GM21360 (cell line): ENCODE data around the gene EHD4.
A peak's percentile ranks its signal among the peaks of the same experiment; 100 is the strongest.

ENCODE experiments used
- ATAC-seq: cut with Tn5 transposase; IDR thresholded peaks from one replicate; pipeline ENCODE4 v1.9.1; 2021; ENCODE audit warnings: mild to moderate bottlenecking, moderate library complexity; ENCODE audit not compliant: unreplicated experiment

The EHD4 gene

DNA sequence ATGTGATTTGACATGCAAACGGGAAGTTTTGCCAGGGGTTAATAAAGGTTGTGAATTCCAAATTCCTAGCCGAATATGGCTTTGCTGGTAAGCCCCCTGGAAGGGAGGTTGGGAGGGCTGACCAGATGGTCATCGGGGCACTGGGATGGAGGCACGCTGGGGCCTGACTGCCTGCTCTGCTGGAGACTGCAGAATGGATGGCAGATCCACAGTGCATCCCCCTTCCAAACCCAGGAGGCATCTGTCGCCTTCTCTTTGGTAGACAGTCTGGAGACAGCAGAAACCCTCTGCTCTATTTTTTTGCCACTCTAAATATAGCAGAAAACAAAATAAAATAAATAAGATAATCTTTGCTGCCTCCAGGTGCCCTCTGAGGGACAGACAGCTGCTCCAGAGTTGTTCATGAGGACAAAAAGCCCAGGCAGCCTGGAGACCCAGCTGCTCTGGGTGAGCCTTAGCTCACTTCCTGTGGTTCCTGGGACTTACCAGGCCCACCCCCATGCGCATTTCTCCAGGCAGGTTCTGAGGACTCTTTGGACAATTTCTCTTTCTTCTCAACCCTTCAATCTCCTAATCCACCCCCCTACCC lies 72.4 kb downstream of the EHD4 start:
- no peak for ATAC-seq

DNA sequence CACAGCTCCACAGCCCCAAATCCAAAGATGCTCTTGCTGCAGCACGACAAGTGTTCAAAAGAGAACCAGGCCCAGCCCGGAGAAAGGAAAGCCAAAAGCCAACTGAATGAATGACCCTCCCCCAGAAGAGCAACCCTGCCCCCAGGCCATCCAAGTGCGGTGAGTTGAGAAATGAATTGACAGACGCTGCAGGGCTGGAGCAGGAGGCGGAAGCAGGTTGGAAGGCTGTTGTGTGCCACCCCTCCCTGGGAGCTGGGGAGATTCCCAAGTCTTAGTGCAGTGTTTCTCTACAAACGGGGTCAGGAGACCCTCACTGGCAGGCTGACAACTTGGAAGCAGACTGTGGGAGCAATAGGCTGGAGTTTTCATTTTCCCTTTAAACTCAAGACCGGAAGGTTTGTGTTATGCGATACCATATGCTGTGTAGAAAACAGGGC lies 75.0 kb downstream of the EHD4 start:
- no peak for ATAC-seq

DNA sequence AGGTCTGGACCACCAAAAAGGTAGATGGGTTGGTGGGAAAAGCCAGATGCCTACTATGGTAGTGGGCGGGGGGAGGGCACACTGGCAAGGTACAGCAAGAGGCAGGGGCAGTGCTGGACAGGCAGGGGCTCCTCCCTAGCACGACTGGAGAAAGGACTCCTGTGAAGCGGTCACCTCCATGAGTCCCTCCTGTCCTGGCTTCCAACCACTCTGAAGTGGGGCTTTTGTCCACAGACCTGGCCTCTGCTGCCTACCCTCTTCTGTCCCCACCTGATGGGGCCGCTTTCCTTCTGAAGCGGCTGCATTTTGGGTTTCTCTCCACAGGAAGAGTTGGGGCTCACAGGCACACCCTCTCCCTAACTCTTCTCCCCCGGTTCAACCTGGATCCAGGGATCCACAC lies 75.8 kb downstream of the EHD4 start:
- ATAC-seq: no peak

DNA sequence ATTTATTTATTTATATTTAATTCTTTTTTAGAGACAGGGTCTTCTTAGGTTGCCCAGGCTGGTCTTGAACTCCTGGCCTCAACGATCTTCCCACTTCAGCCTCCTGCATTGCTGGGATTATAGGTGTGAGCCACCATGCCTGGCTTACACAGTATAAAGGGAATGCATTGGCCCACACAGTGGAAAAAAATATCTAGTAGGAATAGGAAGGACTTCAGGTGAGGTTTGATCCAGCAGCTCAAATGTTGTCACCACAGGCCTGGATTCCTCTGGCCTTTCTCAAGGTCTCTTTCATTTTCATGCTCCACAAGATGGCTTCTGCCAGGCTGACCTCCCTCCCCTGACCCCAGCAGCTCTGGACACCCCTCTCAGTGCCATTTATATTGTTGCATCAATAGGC lies 76.4 kb downstream of the EHD4 start:
- no peak for ATAC-seq

DNA sequence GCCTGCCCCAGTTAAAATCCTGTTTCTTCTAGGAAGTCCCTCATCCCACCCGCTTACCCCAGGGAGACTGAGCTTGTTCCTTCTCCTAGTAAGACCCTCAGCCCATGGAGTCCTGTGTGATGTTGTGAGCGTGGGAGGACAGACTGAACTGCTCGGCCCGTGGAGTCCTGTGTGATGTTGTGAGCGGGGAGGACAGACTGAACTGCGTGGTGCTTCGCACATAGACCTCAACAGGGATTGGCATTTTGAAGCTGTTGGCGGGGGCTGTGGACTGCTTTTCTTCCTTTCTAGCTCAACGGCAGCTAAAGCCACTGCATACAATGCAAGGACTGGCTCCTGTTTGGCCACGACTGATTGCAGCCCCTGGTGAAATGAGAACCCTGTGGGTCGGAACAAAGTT lies 76.9 kb downstream of the EHD4 start:
- ATAC-seq: no peak

DNA sequence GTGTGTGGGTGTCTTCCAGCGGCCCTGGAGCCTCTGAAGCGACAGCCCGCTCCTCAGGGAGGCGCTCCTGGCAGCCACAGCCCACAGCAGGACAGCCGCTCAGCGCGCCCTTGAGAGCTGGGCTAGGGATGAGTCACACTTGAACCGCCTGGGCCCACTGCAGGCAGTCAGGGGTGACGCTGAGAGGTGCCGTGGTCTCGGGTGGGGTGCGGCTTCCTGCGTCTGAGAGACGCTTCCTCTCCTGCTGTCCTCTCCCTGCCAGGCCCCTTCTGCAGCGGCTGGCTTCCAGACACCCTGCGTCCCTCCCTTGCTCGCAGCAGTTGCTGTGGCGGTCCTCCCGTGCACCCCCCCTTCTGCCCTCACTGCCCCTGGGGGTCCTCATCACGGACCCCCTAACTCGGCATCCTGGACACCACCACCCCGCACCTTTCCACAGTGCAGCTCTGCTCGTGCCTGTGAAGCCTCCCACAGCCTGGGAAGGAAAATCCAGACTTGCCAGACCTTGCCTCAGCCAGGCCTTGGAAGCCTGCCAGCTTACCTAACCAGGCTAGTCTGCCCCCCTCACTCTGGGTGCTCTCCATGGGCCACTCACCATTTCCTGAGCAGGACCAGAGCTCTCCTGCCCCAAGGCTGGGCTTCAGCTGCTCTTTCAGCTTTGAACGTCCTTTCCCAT lies 77.4 kb downstream of the EHD4 start:
- peak; percentile 78 for ATAC-seq

DNA sequence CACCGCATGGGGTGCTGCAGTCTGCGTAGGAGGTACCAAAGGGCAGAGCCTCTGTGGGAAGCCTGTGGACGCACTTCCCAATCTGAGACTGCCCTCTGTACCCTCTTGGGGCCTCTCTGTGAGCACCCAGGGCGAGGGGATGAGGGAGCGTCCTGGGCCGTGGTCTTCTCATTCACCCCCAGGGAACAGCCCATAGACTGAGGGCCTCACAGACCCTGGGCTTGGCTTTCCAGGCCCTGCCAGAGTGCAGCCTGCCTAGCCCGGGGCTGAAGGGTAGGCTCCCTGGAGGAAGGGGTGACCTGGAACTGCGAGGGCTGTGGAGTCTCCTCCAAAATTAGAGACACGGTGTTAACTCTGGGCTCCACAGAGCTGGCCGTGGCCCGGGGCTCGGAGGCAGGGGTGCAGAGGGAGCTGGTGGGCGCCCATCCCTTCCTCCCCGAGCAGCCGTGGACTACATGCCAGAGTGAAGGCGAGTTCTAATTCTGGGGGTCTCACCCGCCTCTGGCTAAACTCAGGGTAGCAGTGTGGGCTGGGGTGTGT lies 78.0 kb downstream of the EHD4 start:
- ATAC-seq: no peak

DNA sequence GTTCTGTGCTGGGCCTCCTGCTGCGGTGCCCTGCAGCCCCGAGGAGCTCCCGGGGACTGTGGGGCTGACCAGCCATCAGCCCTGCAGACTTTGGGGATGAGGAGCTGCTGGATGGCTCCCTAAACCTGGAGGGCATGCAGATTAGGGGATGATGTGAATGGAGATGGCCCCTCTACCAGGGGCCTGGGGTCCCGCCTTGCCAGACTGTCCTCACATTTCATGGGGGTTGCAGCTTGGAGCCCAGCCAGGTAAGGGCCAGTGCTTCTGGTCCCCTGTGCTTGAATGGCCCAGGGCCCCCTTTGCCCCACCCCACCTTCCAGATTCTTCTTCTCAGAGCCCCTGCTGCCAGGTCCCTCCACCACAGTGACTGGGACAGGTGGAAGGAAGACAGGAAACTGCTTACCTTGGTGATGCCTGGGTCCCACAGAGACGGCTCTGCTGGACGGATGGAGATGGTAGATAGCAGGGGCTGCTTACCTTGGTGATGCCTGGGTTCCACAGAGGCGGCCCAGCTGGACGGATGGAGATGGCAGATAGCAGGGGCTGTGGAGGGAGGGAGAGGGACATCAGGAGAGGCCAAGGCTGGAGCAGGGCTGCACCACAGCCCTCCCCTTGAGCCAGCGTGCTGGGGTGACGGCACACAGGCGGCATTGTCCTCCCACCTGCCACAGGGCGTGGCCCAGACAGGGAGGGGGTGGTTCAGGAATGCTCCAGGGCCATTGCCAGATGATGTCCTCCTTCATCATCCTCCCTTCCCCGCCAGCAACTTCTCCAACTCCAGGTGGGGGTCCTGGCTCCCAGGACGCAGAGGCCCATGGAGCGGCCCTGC lies 78.7 kb downstream of the EHD4 start, which contains the start of gene SPTBN5:
TSS of gene SPTBN5 (minus strand) at position 632 of the 829 bp plus-strand sequence. CDS start at position 76, 556 bp downstream.
- no peak for ATAC-seq

DNA sequence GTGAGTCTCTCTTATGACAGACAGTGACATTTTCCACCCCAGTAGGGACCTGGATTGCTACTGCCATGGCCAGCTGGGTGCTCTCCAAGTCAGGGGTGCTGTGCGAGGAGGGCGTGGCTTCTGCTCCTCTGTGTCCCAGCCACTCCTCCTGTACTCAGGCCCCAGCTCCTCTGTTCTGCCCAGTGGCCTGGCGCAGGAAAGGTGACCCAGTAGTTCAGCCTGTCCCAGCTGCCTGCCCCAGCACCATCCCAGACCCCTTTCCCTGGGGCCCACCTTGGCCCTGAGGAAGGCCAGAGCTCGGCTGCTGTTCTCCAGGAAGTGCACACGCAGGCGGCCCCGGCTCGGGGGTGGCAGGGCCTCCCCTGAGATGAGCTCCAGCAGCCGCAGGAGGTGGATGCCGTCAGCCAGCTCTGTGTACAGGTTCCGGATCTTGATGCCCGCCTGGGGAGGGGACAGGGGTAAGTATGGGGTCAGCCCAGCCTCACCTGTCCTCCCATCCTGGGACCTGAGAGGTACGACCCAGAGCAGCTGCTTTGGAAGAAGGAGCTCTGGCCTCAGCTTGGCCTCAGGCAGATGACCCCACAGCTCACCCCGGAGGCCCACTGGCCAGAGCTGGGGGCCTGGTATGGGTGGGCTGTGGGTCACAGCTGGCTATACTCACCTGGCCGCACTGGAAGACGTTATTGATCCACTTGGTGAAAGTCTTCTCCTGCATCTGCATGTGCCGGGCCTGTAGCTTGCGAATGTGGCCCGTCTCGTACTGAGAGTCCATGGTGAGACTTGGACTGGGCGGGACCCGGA lies 79.5 kb downstream of the EHD4 start:
- ATAC-seq: no peak

DNA sequence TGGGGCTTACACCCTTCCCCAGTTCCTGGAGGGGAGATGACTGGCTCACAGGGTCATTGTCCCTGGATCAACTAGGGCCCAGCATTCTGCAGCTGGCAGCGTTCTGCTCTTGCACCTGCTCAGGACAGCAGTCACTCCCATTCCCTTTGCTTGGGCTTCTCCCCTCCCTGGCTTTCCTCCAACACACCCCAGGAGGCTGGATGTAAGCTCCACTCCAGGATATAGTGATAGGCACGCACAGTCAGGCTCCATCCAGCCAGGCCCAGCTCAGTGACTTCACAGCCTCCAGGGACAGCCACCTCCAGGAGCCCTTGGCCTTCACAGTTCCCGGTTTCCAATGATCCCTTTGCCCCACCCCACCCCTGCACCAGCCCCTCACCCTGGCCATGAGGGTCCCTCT lies 80.4 kb downstream of the EHD4 start:
- ATAC-seq: no peak

DNA sequence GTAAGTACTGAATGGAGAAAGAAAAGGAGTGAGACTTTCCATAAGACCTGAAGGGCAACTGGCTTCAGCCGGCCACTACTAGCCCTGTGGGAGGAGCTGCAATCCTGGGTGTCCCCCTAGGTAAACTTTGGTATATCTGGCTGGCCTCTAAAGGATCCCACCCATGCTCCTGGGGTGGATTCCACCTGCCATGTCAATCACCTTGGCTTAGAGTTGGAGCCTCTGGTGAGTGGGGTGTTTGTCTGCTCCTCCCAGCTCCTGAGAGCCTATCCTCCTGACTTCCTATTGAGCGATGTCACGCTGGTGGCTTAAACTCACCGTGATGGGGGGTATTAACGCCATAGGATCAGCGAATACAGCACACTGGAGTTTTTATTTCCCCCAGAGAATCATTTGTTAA lies 81.1 kb downstream of the EHD4 start:
- no peak for ATAC-seq

DNA sequence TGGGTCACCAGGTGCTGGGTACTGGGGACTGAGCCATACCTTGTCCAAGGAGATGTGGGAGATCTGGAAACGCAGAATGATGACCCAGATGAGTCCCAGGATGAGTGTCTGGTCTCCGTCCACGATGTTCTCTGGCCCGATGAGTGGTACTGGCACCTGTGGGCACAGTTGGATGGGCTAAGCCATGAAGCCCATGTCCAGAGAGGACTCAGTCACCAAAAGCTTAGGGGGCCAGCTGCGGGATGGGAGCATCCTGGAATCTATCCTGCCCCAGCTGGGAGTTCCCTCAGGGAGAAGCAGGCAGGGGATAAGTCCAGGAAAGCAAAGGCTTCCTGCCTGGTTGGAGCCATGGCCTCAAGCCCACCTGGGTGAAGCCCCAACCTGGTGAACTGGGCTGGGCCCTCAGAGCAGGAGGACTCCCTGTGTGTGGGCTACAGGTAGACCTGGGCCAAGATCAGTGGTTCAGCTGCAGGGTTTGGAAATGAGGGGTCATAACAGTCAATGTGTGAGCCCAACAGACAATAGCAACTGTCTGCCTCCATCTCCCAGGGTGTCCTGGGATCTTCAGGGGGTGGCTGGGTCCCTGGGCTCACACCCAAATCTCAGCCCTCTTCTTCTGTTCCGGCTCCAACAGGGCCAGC lies 82.2 kb downstream of the EHD4 start:
- ATAC-seq: no peak

DNA sequence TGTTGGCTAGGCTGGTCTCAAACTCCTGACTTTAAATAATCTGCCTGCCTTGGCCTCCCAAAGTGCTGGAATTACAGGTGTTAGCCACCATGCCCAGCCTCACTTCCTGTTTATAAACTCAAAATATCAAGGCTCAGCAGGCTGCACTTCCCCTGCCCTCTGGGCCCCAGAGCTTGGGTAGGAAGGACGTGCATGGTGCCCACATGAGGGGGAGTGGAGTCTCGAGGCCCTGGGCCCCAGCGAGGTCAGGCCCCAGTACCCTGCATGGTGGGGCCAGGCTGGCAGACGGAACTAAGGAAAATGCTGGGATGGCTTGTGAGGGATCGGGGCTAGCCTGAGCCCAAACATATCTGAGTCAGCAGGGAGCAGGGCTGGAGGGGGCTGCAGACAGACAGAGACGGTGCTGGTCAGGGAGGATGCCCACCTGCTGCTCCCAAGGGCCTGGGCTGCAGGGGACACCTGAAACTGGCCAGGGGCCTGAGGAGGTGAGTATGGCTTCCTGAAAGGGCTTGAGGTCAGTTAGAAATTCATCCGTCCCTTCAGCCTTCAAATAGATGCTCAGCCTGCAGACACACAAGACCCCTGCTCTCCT lies 83.6 kb downstream of the EHD4 start:
- no peak for ATAC-seq

DNA sequence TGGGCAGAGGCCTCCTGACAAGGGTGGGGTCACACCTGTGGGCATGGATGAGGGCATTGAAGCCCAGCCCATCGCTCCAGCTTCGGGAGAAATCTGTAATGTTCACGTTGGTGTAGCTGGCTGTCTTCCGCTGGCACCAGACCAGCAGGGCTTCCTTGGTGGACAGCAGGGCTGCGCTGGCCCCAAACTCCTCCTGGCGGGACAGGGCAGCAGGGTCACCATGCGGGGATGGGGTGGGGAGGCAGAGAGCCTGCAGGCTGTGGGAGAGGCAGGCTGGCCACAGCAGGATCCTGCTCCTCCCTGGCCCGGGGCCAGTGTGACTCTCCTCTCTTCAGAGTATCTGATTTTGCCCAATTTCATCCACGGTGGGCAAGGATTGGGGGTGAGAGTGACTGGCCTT lies 84.5 kb downstream of the EHD4 start:
- no peak for ATAC-seq

DNA sequence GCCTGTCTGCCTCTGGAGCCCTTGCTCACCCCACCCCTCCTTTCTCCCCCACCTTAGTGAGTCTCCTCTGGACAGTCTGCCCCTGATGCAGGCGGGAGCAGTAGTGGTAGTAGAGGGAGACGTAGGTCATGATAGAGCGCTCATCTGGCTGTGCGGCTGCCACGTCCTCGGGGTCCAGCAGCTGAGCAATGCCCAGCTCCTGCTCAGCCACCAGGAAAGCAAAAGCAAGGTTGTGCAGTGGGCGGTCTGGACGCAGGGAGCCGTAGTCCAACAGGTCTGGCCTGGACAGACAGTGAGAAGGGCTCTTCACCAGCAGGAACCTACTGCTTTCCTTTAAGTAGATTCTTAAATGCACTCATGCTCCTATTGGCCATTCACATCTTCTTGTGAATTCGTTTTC lies 85.2 kb downstream of the EHD4 start:
- ATAC-seq: no peak

DNA sequence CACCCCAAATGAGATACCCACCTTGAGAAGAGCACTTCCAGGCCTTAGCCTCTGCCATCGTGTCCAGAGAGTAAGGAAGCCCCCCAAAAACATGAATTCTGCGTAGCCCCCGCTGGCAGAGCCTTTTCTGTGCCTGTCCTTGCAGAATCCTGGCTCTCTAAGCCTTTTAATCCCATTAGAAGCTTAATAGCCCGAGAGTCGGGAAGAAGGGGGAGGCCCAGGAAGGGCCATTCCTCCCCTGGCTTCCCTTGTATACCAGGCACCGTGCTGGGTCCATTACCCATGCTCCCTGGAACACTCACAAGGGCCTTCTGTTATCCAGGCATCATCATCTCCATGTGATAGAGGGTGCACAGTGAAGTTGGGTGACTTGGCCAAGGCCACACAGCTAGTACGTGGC lies 85.6 kb downstream of the EHD4 start:
- no peak for ATAC-seq

DNA sequence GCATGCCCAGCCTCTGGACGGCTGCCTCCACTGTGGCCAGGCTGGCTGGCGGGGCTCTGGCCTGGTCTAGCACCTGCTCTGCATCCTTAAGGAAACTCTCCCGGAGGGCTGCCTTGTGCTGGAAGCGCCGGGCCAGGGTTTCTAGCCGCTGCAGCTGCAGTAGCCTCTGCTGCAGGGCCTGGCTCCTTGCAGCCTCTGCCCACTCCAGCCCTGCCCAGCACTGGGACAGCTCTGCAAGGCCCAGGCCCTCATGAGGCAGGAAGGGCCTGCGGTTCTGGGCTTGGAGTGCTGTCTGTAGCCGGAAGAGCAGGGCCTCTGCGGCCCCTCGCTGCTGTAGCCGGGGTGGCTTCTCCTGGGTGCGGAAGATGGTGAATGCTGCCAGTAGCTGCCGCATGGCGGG lies 86.5 kb downstream of the EHD4 start:
- ATAC-seq: no peak

DNA sequence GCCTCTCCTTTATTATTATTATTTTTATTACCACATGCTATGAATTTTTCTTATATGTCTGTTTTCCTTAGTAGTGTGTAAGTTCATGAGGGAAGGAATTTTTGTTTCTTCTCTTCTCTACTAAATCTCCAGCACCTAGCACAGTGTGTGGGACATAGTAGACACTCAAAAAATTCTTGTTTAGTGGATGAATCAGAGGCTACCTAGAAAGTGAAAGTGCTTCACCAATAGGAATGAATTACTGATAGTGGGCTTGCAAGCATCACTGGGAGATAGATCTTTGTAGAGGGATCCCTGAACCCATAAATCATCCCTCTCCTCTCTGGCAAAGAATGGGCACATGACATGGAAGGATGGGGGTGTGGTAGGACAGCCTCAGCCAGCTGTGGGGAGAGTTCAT lies 87.0 kb downstream of the EHD4 start:
- ATAC-seq: no peak

DNA sequence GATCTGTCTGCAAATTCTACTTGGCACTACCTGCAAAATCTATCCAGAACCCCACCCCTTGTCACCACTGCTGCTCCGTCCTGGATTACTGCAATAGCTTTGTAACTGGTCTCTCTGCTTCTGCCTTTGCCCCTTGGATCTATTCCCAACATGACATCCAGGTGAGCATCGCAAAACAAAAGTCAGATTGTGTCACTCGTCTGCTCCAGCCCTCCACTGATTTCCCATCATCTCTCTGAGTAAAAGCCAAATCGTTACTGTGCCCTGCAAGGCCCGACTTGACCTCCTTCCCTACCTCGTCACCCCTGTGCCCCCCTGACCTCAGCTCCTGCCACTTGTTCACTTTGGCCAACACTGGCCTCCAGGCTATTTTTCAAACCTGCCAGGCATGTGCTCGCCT lies 87.9 kb downstream of the EHD4 start:
- no peak for ATAC-seq

DNA sequence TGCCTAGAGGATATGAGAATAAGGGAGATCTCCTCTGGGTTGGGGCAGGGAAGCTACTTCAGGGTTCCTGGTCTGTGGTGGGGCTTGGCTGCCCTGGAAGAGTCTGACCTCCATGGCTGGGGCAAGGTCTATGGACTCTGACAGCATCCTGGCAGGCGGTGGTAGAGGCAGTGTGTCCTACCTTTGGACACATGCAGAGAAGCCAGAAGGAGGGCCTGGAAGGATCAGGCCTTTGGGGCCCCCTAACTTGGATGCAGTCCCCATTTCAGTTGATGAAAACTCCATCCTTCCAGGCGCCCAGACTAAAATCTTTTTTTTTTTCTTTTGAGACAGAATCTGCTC lies 88.9 kb downstream of the EHD4 start:
- no peak for ATAC-seq
